Right ventricle myocardium superior (tissue), 1 donor: ENCODE results near the gene ADAMTS7. TPM values are rescaled to one million over a fixed set of nuclear protein-coding genes. Genes with fewer than 3 reads are reported as not detected.
"Not testable (repeated sequence)": the region's sequence is repeated elsewhere in the genome, so short reads cannot be mapped to it uniquely, and the experiment has no call there.

Experiments
- ATAC-seq: fragments of 200-7000 bp; cut with Tn5 transposase; one replicate; pipeline ENCODE4 v1.9.1; 2020; ENCODE audit warnings: mild to moderate bottlenecking; ENCODE audit not compliant: poor library complexity
- DNase-seq: peaks from one replicate; pipeline ENCODE4 v3.0.0-alpha.2; 2020
- intact Hi-C: fragments of 100-400 bp; cut with DNase I; formaldehyde crosslinking; loops from one replicate; pipeline ENCODE4 v1.11.2; 2022
- total RNA-seq: library from RNA; stranded (reverse); fragmentation: NEBNext Ultra II Directional; extraction: Animal tissue kit (Norgen Biotek cat#: 25700); gene quantifications from one replicate; pipeline ENCODE4 v1.2.1, GENCODE V29; 2021
- donor health status: DM: no; HTN: yes; CAD: no; lungs with severe emphysema.

The ADAMTS7 gene
- total RNA-seq, 1 donor from 2014 or later: 31.0 TPM

DNA sequence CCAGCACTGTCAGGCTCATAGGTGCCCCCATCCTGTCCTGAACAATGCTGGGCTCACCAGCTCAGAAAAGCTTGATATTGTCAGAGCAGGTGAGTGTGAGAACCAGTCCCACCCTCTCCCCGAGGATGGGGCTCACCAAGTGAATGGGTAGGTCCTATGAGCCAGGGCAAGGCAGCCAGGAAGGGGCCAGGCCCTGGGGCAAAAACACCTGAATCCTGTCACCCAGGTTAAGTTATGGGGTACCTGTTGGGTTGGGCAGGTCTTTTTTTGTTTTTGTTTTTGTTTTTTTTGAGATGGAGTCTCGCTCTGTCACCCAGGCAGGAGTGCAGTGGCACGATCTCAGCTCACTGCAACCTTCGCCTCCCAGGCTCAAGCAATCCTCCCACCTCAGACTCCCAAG is 16.8 kb downstream of the ADAMTS7 start:
- ATAC-seq, DNase-seq, intact Hi-C loops: not testable (repeated sequence)

DNA sequence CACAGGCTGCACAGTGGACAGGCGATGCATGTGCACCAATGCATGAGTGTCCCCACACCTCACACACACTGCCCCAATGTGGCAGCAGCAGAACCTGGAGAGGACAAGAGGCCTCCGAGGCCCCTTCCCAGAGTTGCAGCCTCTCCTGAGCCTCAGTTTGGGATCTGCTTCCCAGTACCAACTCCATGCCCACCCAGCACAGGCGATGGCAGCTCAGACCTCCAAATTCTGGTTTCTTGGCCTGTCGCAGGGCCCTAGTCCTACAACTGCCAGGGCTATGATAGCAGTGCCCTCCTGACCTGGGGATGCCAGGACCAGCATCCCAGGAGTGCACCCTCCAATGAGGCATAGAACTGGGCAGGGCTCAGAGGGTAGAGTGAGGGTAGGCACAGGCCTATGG is 19.9 kb downstream of the ADAMTS7 start:
- no peak for DNase-seq
- intact Hi-C loops: no loop called here
- no peak for ATAC-seq

DNA sequence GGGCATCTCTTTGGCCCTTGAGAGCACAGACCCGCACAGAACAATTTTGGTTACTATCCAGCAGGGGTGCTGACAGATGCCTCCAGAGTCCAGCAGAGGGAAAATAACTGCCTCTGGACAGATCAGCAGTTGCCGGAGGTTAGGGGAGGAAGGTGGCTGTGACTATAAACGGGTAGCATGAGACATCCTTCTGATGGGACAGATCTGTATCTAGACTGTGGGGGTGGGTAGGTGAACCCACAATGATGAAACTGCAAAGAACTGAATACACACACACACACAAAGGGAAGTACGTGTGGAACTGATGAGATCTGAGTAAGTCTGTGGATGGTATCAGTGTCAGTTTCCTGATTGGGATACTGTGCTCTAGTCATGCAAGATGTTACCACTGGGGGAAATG is 21.2 kb downstream of the ADAMTS7 start:
- DNase-seq (no peak), ATAC-seq (peak; percentile 87)
- intact Hi-C loops: no loop called here

DNA sequence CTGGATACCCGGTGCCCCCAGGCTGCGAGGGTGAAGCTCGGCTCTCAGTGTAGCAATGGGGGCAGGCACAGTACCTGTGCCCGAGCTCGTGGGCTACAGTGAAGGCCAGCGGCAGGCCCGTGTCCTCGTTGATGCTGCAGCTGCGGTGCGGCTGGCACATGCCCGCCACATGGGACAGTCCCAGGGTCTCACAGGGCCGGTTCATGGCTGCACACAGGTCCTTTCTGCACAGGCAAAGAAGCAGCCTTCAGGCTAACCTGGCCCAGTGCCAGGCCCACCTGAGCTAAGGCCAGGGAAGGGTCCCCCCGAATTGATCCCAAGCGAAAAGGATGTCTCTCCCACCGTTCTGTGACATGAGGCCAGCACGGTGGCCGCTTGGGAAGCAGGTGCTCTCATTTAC is 21.6 kb downstream of the ADAMTS7 start:
- intact Hi-C loops: no loop called here
- DNase-seq: no peak
- ATAC-seq: no peak

DNA sequence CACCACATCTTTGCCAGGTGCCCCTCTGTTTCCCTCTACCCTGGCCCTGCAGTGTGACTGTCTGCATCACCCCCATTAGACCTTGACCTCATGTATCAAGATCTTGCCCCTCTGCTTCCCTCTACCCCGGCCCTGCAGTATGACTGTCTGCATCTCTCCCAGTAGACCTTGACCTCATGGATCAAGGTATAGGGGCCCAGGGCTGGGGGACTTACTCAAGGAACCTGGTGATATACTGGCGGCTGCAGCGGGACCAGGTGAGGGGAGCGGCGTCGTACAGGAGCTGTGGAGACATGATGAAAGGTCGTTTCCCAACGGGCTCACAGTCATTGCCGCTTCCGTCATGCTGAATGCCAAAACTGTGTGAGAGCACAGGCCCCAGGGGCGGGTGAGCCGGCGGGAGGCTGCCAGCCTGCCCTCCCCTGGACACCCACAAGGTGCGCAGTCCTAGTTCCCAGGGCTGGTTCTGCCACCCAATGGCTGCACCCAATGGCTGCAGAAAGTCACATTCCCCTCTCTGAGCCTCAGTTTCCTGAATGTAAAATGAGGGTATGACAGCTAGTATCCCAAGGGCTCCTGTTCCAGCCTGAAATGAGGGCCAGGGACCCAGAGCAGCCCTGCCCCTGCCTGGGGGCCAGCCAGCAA is 23.1 kb downstream of the ADAMTS7 start:
- DNase-seq: no peak
- ATAC-seq: no peak
- intact Hi-C loops: no loop called here

DNA sequence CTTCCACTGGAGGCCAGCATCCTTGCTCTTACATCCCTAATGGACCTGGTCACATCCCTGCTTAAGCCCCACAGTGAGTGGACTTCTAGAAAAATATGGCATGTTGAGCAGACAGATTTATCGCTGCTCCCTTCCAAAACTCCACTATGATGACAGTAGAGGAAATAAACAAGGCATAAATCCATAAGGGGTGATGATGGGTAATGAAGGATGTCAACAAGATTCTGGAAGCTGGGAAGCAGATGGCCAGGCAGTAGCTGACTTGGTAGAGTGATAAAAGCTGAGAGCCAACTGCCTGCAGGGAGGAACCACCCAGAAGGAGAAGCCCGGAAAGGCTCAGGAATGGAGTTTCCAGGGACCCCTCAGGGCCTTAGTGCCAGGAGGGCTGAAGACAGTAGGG is 28.9 kb downstream of the ADAMTS7 start:
- DNase-seq, intact Hi-C loops, ATAC-seq: not testable (repeated sequence)

DNA sequence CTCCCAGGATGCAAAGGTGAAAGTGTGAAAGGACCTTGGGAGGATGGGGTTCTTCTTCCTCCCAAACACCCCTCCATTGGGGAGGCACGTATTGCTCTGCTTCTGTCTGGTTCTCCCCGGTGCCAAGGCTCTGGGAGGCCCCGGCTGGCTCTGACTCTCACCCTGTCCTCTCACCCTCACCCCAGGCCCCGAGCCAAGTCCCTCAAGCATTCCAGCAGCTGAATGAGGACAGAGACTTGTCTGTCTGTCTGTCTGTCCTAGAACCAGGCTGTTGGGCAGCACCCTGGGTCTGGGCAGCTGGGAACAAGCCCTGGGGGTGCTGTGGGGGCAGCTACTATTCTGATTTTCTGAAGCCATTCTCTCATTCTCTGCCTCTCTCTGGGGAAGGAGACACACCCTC is 29.9 kb downstream of the ADAMTS7 start:
- peak; percentile 41 for ATAC-seq
- DNase-seq: peak; percentile 40

DNA sequence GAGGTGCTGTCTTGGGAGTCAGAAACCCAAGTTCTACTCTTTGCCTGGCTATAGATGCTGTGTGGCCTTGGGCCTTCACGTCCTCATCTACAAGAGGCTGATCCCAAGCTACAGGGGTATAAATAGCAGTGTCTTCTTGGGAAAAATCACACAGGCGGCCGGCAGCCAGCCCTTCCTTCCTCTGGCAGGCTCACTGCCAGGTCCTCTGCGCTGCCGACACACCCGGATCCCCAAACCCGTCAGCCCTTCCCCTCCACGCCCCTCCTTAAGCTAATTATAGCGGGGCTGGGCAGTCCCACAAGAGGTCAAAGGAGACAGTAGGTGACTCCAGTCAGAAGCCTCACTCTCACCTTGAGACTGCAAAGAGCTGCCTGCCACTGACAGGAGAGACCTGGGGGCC is 31.3 kb downstream of the ADAMTS7 start:
- DNase-seq: not testable (repeated sequence)
- intact Hi-C loops: loop anchor here (10.0 kb wide), 1 partner anchor 805 kb away; no protein-coding TSS in a partner anchor
- peak; percentile 77 for ATAC-seq

More for the DNA sequence above, 29.9 kb downstream of the ADAMTS7 start:
- intact Hi-C loops: not testable (repeated sequence)

DNA sequence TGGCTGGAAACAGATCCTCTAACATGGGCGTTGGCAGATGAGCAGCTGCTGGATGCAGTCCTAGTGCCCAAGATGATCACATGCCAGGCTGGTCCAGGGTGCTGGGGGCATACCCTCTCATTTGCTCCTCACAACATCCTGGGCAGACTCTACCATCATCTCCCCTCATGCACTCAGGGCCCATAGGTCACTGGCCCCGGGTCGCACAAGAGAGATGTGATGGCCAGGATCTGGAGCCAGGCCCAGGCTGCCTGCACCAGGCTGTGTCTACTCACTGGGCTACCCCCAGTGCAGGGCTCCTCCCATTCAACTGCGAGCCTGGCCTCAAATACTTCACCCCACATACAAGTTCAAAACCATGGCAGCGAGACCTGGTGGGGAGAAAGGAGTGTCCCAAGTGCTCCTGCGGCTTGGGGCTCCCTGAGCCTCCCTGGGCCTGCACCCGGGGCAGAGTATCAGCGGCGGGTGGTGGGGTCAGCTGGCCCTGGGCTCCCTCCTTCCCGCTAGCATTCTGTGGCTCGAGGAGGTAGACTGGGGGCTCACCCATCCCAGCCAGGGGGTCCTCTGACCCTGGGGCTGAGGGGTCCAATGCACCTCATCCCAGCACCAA is 32.0 kb downstream of the ADAMTS7 start:
- intact Hi-C loops: loop anchor here (10.0 kb wide), 1 partner anchor 804 kb away; no protein-coding TSS in a partner anchor
- DNase-seq: not testable (repeated sequence)
- peak; percentile 8 for ATAC-seq

DNA sequence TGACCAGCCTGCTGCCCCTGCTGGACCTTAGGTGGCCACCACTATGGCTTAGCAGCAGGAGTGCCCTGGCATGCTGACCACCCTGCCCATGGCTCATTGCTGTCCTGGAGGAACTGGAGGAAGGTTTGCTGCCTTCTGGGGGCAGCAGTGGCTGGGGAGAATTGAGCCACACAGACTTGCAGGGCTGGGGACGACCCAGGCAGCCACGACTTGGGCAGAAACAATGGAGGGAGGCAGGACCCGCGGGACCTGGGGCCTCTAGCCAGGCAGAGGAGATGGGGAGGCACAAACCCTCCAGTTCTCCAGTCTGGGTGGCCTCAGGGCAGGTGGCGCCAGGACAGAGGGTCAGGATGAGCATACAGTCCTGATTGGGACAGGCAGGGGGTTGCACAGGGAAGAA is 32.8 kb downstream of the ADAMTS7 start:
- DNase-seq: no peak
- no peak for ATAC-seq
- intact Hi-C loops: loop anchor here (10.0 kb wide), 1 partner anchor 804 kb away; no protein-coding TSS in a partner anchor

DNA sequence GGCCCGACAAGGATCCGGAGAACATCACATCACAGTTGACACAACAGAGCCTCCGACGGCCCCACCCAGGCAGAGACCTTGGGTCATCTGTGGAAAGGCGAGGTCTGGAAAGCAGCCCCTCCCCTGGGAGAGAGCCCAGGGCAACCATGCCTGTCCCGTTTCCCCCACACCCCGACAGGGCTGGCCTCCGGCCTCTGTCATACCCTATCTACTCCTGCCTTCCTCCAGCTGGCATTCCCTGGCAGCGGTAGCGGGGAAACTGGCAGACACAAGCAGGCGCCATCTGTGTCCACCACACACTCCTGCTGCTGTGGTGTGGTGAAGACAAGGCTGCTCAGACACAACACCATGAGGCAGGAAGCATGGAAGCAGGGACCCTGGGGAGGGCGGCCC is 33.3 kb downstream of the ADAMTS7 start:
- intact Hi-C loops: loop anchor here (10.0 kb wide), 1 partner anchor 803 kb away; no protein-coding TSS in a partner anchor
- DNase-seq (peak; percentile 84), ATAC-seq (peak; percentile 78)

DNA sequence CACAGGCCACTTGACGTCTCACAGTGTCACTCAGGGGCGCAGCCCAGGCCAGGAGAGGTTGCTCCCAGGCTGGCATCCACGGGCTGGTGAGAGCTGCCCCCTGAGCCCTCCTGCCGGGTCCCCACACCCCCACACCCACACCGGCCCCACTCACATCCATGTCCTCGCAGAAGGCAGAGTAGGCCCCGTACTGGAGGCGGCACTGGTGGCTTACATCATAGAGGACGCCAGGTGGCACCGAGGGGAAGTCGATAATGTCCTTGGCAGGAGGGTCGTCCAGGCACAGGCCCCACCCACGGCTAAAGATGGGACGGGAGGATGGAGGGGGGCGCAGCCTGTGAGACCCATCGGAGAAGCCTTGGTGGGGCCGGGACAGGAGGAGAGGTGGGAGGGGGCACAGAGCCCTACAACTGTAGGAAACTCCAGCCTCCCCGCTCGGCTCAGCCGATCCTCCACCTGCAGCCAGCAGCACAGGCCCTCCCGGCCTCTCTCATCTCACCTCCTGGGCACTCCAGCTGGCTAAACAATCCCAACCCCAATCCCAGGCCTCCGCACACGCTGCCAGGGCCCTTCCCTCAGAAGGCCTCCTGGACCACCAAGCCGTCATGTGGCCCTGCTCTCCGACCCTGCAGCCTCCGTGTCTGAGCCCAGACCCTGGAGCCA is 33.8 kb downstream of the ADAMTS7 start:
- not testable (repeated sequence) for ATAC-seq, DNase-seq
- intact Hi-C loops: loop anchor here (10.0 kb wide), 1 partner anchor 803 kb away; no protein-coding TSS in a partner anchor

DNA sequence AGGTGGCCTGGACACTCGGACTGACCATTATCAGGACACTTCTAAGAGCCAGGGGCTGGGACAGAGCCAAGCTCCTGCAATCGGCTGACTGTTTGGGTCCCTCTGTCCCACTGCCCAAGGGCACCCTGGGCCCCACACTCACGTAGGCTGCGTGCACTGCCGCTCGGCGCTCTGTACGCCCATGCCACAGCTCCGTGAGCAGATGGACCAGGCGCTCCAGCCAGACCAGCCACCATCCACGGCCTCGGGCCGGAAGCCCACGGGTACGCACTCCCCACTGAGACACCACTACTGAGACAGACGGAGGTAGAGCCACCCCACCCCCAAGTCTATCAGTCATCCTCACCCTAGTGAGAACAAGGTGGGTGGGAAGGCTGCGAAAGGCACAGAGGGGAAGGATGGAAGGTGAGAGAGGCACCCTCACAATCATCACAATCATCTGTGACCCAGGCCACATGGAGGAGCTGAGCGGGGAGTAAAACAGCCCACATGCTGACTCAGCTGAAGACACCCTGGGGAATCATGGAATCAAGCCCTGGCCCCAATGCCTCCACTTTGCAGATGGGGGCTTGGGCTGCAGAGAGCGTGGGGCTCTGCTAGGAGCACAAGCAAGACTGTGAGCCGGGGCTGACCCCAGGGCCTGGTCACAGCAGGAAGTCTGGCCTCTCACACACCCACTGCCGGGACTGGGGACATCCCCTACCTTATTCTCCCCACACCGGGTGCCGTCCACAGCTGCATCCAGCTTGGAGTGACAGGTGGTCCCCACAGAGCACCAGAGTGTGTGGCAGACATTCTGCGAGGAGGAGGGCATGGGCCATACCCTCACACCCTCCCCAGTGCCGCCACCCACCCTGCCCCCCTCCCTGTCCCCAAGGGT is 35.0 kb downstream of the ADAMTS7 start:
- ATAC-seq, DNase-seq: not testable (repeated sequence)
- intact Hi-C loops: loop anchor here (10.0 kb wide), 1 partner anchor 801 kb away; no protein-coding TSS in a partner anchor

DNA sequence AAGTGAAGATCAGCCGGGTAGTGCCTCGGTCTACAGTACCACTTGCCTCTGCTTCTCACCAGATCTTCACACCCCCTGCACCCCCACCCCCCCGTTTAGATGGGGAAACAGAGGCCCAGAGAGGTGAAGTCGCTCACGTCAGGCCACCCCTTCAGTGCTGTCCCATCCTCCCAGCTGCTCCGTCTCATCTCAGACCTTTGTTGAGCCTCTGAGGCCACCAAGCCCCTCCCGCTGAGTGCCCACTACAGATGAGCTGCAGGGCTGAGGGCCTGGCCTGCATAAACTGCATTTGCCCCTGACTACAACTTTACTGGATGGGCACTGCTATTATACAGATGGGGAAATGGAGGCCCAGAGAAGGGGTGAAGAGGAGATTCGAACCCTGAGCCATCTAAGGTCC is 35.8 kb downstream of the ADAMTS7 start:
- intact Hi-C loops: loop anchor here (10.0 kb wide), 1 partner anchor 801 kb away; no protein-coding TSS in a partner anchor
- ATAC-seq: no peak
- DNase-seq: no peak

DNA sequence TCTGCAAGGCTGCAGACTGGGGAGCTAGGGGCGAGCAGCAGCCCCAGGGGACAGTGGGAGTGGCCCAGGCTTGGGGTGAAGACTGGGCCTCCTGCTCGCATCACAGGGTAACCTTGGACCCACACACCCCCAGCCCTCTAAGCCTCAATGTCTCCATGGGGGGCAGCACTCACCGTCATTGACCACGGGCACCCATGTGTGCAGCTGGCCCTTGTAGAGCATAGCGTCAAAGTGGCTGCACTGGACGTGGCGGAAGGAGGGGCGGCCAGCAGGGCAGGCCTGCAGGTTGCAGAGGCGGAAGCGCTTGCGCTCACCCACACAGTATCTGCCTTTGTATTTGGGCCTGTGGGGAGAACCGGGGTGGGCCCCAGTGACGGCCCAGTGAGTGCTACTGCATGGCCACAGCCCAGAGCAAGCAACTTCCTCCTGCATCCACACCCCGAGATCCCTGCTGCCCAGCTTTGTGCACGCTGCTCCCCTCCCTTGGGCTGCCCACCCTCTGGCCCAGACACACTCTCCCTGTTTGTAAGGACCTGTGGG is 36.7 kb downstream of the ADAMTS7 start:
- not testable (repeated sequence) for ATAC-seq
- intact Hi-C loops: loop anchor here (10.0 kb wide), 1 partner anchor 800 kb away; no protein-coding TSS in a partner anchor
- peak; percentile 20 for DNase-seq

DNA sequence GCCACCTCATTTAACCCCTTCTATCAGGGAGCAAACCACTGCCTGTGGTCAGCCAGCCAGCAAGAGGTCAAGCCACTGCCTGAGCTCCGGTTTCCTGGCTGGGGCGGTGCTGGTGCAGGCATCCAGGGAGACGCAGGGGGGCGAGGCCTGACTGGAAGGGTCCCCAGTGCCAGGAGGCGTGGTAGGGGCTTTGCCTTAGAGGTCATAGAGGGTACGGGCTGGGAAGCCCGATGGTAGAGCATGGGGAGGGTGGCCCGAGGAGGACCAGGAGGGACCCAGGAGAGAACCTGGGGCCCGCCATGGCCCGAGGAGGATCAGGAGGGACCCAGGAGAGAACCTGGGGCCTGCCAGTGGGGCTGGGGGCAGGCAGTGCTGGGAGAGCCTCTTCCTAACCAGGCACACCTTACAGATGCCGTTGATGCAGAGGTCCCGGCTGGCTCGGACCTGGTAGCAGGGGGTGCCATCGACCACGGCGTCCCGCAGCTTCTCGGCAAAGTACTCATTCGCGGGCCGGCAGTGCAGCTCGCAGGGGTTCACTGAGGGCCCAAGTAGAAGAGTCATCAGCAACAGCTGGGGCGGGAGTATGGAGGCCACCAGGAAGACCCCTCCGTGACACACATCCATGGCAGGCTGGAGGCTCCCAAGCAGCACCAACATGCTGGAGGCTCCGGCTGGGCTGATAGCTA is 37.4 kb downstream of the ADAMTS7 start:
- peak; percentile 30 for DNase-seq
- intact Hi-C loops: loop anchor here (10.0 kb wide), 1 partner anchor 799 kb away; no protein-coding TSS in a partner anchor
- not testable (repeated sequence) for ATAC-seq

DNA sequence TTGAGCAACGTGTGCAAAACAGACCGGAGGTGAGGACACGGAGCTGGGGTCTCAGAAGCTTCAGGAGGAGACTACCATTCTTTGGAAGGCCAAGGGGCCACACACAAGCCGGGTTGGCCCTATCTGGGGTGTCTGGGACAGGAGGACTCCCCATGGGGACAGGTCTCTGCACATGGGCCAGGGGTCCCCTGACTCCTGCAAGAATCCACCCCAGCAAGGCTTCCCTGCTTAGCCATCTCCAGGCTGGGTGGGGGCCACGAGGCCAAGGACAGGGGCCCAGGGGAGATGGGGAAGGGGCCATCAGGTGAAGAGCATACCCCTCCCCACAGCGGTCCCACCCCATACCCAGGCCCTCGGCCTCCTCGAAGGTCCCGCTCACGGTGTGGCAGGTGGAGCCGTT is 38.5 kb downstream of the ADAMTS7 start:
- DNase-seq (no peak), ATAC-seq (no peak)
- intact Hi-C loops: loop anchor here (10.0 kb wide), 1 partner anchor 798 kb away; no protein-coding TSS in a partner anchor
